OCI-LY1 (cell line): ENCODE data around the gene PDK2.

Experiments
- H2AFZ ChIP-seq: fragments of 200-600 bp; sonication (generic), shearing (Covaris generic); 2 replicates; pipeline ENCODE4 v1.6.0; 2014; ENCODE audit warnings: antibody characterized with exemption, mild to moderate bottlenecking, low read length
- H3F3A ChIP-seq: fragments of 200-600 bp; sonication (generic), shearing (Covaris generic); 2 replicates; pipeline ENCODE4 v1.6.0; 2014; ENCODE audit warnings: mild to moderate bottlenecking, antibody characterized with exemption, low read length, moderate library complexity; ENCODE audit not compliant: insufficient read depth
- H3K27ac ChIP-seq: fragments of 200-600 bp; sonication (generic); 2 replicates; pipeline ENCODE4 v1.5.1; 2014; ENCODE audit warnings: low read length, mixed run types, mild to moderate bottlenecking, low read depth; ENCODE audit not compliant: poor library complexity, severe bottlenecking
- H3K27me3 ChIP-seq: fragments of 200-600 bp; sonication (generic); 2 replicates; pipeline ENCODE4 v1.6.0; 2014; ENCODE audit warnings: antibody characterized with exemption, mild to moderate bottlenecking, low read length, moderate library complexity; ENCODE audit not compliant: insufficient read depth
- H3K36me3 ChIP-seq: fragments of 200-600 bp; sonication (generic); 2 replicates; pipeline ENCODE4 v1.6.1; 2014; ENCODE audit warnings: mild to moderate bottlenecking, antibody characterized with exemption, low read length, moderate library complexity, mixed read lengths; ENCODE audit not compliant: insufficient read depth
- H3K4me1 ChIP-seq: fragments of 200-600 bp; sonication (generic); 2 replicates; pipeline ENCODE4 v1.5.1; 2014; ENCODE audit warnings: mild to moderate bottlenecking, low read length, moderate library complexity; ENCODE audit not compliant: insufficient read depth, severe bottlenecking
- H3K4me2 ChIP-seq: fragments of 200-600 bp; sonication (generic), shearing (Covaris generic); 2 replicates; pipeline ENCODE4 v1.6.1; 2014; ENCODE audit warnings: low read length
- H3K4me3 ChIP-seq: fragments of 200-600 bp; sonication (generic); 2 replicates; pipeline ENCODE4 v1.5.1; 2014; ENCODE audit warnings: low read length, low read depth, mild to moderate bottlenecking, mixed read lengths; ENCODE audit not compliant: poor library complexity, severe bottlenecking
- H3K79me2 ChIP-seq: fragments of 200-600 bp; shearing (Covaris generic); 2 replicates; pipeline ENCODE4 v1.6.1; 2016; ENCODE audit warnings: mixed run types, low read length, mixed read lengths; ENCODE audit not compliant: insufficient read depth
- H3K9ac ChIP-seq: fragments of 200-600 bp; sonication (generic), shearing (Covaris generic); 2 replicates; pipeline ENCODE4 v1.6.1; 2014; ENCODE audit warnings: mild to moderate bottlenecking, low read length, mixed read lengths
- H3K9me2 ChIP-seq: fragments of 200-600 bp; sonication (generic), shearing (Covaris generic); 2 replicates; pipeline ENCODE4 v1.6.1; 2014; ENCODE audit warnings: low read depth, mild to moderate bottlenecking, low read length, mixed read lengths
- H3K9me3 ChIP-seq: fragments of 200-600 bp; shearing (Covaris generic); 2 replicates; pipeline ENCODE4 v1.6.1; 2014; ENCODE audit warnings: low read length, mixed read lengths
- H4K20me1 ChIP-seq: fragments of 200-600 bp; sonication (generic), shearing (Covaris generic); 2 replicates; pipeline ENCODE4 v1.6.0; 2016; ENCODE audit warnings: mild to moderate bottlenecking, low read length; ENCODE audit not compliant: insufficient read depth
- EZH2 ChIP-seq: fragments of 200-600 bp; sonication (generic), shearing (Covaris generic); IDR thresholded peaks from 2 replicates; pipeline ENCODE4 v1.8.0; 2017; ENCODE audit warnings: borderline replicate concordance, mixed run types, mild to moderate bottlenecking, antibody characterized with exemption, low read length, moderate library complexity, mixed read lengths
- TF ChIP-seq, protein P1 (sequence below): fragments of 200-600 bp; sonication (generic), shearing (Covaris generic); IDR thresholded peaks from 2 replicates; pipeline ENCODE4 v1.5.1; 2017; ENCODE audit warnings: mild to moderate bottlenecking, antibody characterized with exemption, low read length, moderate library complexity, mixed read lengths

PDK2 gene

GRCh38 chr17:50144355-50144754 lies 49.2 kb downstream of the PDK2 start:
- Histone ChIP-seq H4K20me1 (no peaks in the 10 kb centered on the region), H2AFZ (no peak overlapping the region), H3K36me3 (peaks cover 59% of the 10 kb centered on the region), H3K27me3 (no peaks in the 10 kb centered on the region), H3K4me1 (peaks cover 21% of the 10 kb centered on the region), H3F3A (no peaks in the 10 kb centered on the region), H3K79me2 (no peaks in the 10 kb centered on the region), H3K9ac (no peak overlapping the region), H3K9me2 (no peaks in the 10 kb centered on the region), H3K9me3 (no peaks in the 10 kb centered on the region), H3K4me3 (no peak overlapping the region), H3K27ac (peak overlapping the region; percentile 66), H3K4me2 (no peak overlapping the region)
- TF ChIP-seq EZH2, result no peak
- TF ChIP-seq, protein P1, sequence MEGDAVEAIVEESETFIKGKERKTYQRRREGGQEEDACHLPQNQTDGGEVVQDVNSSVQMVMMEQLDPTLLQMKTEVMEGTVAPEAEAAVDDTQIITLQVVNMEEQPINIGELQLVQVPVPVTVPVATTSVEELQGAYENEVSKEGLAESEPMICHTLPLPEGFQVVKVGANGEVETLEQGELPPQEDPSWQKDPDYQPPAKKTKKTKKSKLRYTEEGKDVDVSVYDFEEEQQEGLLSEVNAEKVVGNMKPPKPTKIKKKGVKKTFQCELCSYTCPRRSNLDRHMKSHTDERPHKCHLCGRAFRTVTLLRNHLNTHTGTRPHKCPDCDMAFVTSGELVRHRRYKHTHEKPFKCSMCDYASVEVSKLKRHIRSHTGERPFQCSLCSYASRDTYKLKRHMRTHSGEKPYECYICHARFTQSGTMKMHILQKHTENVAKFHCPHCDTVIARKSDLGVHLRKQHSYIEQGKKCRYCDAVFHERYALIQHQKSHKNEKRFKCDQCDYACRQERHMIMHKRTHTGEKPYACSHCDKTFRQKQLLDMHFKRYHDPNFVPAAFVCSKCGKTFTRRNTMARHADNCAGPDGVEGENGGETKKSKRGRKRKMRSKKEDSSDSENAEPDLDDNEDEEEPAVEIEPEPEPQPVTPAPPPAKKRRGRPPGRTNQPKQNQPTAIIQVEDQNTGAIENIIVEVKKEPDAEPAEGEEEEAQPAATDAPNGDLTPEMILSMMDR, result no peak

DNA sequence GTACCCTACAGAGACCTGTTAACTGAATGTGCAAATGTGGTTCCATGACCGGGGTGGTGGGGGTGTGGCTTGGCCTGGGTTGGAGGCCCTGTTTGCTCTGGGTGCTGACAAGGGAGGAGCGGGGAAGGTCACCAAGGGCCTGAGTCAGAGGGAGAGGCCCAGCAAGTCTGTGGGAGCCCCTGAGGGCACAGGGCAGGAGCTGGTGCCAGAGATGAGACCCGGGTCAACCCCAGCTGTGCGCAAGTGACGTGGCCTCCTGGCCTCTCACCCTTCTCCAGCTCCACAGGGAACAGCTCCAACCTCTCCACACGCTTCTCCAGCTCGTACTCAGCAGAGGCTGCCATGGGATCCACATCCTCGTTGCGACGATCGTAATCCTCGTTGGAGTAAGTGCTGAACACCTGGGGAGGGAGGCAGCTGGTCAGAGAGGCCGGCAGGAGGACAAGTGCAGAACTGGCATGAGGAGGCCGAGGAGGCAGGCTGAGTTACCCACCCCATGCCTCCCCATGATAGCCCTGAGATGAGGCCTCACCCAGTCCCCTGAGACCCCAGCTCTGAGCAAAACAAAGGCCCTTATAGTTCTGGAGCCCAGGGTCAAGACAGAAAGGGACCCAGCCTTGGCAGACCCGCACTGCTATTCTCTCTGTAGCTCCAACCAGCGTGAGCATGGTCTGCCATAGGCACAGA lies 49.8 kb downstream of the PDK2 start:
- Histone ChIP-seq H3K9ac (no peak overlapping the region), H3K4me3 (no peak overlapping the region), H4K20me1 (no peaks in the 10 kb centered on the region), H3K9me3 (no peaks in the 10 kb centered on the region), H3K36me3 (peaks cover 55% of the 10 kb centered on the region), H2AFZ (no peak overlapping the region), H3F3A (no peaks in the 10 kb centered on the region), H3K9me2 (no peaks in the 10 kb centered on the region), H3K4me1 (peaks cover 21% of the 10 kb centered on the region), H3K79me2 (no peaks in the 10 kb centered on the region), H3K27ac (peak overlapping the region; percentile 66), H3K27me3 (no peaks in the 10 kb centered on the region), H3K4me2 (no peak overlapping the region)
- no peak for TF ChIP-seq EZH2
- TF ChIP-seq, protein P1, result no peak

- TF ChIP-seq, protein P1, result no peak
- TF ChIP-seq EZH2, result no peak
- H3K9me3 ChIP-seq, result no peaks in the 10 kb centered on the region
- H3K4me1 ChIP-seq, result peaks cover 21% of the 10 kb centered on the region
- no peaks in the 10 kb centered on the region for H3K9me2 ChIP-seq
- no peaks in the 10 kb centered on the region for H3K27me3 ChIP-seq
- peaks cover 49% of the 10 kb centered on the region for H3K36me3 ChIP-seq
- no peak overlapping the region for H2AFZ ChIP-seq
- no peaks in the 10 kb centered on the region for H3K79me2 ChIP-seq
- no peaks in the 10 kb centered on the region for H4K20me1 ChIP-seq
- H3K9ac ChIP-seq, result no peak overlapping the region
- H3K4me2 ChIP-seq, result peak overlapping the region; percentile 69; the same call in 1 of the 2 replicates
- no peak overlapping the region for H3K4me3 ChIP-seq
- no peaks in the 10 kb centered on the region for H3F3A ChIP-seq
- peak overlapping the region; percentile 66 for H3K27ac ChIP-seq
These were observed 50.5 kb downstream of the PDK2 start for GRCh38 chr17:50145532-50146229.
